Epithelial cell of proximal tubule (primary cell): Measurements from ENCODE around the gene SRRM4. TPM values are rescaled to one million over a fixed set of nuclear protein-coding genes. Genes with fewer than 3 reads are reported as not detected.

Experiments used
- DNase-seq: peaks from one replicate; pipeline ENCODE4 v3.0.0-alpha.2; 2011; ENCODE audit warnings: low read depth
- H3K4me3 ChIP-seq: 2 replicates; pipeline ENCODE4 v1.5.1; 2011; ENCODE audit warnings: low read depth, mild to moderate bottlenecking, low read length
- CTCF ChIP-seq: conservative IDR thresholded peaks from 2 replicates; pipeline ENCODE4 v1.5.1; 2012; ENCODE audit warnings: low read depth, mild to moderate bottlenecking, low read length
- total RNA-seq: library from RNA; depleted of rRNA; stranded (reverse); fragments of >200 nt; gene quantifications from 2 replicates; pipeline ENCODE4 v1.2.3, GENCODE V29; 2015

SRRM4 gene
- total RNA-seq, 1 donor from 2014 or later, result under 0.01 TPM

GRCh38 chr12:118964988-118965387, 16.4 kb upstream of the SRRM4 start:
- no peak for DNase-seq
- no peak for TF ChIP-seq CTCF
- no peak overlapping the region for H3K4me3 ChIP-seq

GRCh38 chr12:118970856-118971255, 10.5 kb upstream of the SRRM4 start:
- no peak overlapping the region for H3K4me3 ChIP-seq
- no peak for TF ChIP-seq CTCF
- no peak for DNase-seq

GRCh38 chr12:118972982-118973381, 8.4 kb upstream of the SRRM4 start:
- no peak for TF ChIP-seq CTCF
- no peak for DNase-seq
- no peak overlapping the region for H3K4me3 ChIP-seq

GRCh38 chr12:118979763-118980406, 1.5 kb upstream of the SRRM4 start:
- DNase-seq, result peak; percentile 2
- no peak overlapping the region for H3K4me3 ChIP-seq
- TF ChIP-seq CTCF, result peak; percentile 88

GRCh38 chr12:118980407-118981014, 830 bp upstream of the SRRM4 start:
- DNase-seq, result no peak
- H3K4me3 ChIP-seq, result no peak overlapping the region
- no peak for TF ChIP-seq CTCF

- no peak for TF ChIP-seq CTCF
- DNase-seq, result no peak
- H3K4me3 ChIP-seq, result no peak overlapping the region
Measured at GRCh38 chr12:118982302-118982701, 961 bp downstream of the SRRM4 start.
